A549 (cell line): ENCODE measurements around the gene SLC1A2. TPM values are rescaled to one million over a fixed set of nuclear protein-coding genes. Genes with fewer than 3 reads are reported as not detected.

Experiments used
- ATAC-seq, 2 experiments: fragments of 200-7000 bp in 1 of 2; fragments of >200 bp in 1 of 2; cut with Nextera tagmentation in 1 of 2; cut with Tn5 transposase in 1 of 2; 3 replicates each; pipeline versions ENCODE4 v1.8.0 to v1.9.1; 2018 to 2020; ENCODE audit warnings: mild to moderate bottlenecking in 1 of 2, moderate library complexity in 1 of 2
- CTCF ChIA-PET: fragments of 300-600 bp; sonication (Branson Sonifier 250); formaldehyde crosslinking; extraction: SDS; loops from one replicate; lab custom pipeline; 2021; ENCODE audit warnings: antibody characterized with exemption, inconsistent platforms; lab: Yijun Ruan, JAX
- POLR2A ChIA-PET: fragments of 350-600 bp; formaldehyde crosslinking; extraction: SDS; loops from one replicate; lab custom pipeline; 2021; ENCODE audit warnings: antibody characterized with exemption, inconsistent platforms; lab: Yijun Ruan, JAX
- DNase-seq, 2 experiments: peaks; one replicate each; pipeline versions ENCODE4 v3.0.0 to v3.0.0-alpha.2; 2011 to 2016; ENCODE audit warnings: low read depth in 1 of 2, low spot score in 1 of 2
- FAIRE-seq: peaks from 2 replicates; lab custom pipeline; 2011; peaks lifted over from hg19 to GRCh38; lab: Jason Lieb, UNC
- H3K27ac ChIP-seq, 2 experiments: fragments of >200 bp; sonication (Bioruptor Twin); formaldehyde crosslinking; 3 replicates each; pipeline ENCODE4 v1.5.1; 2016 to 2017
- H3K4me1 ChIP-seq: fragments of >200 bp; sonication (Bioruptor Twin); formaldehyde crosslinking; 3 replicates; pipeline ENCODE4 v1.6.1; 2016
- H3K4me2 ChIP-seq: fragments of >200 bp; sonication (Bioruptor Twin); formaldehyde crosslinking; 3 replicates; pipeline ENCODE4 v1.6.1; 2016
- H3K4me3 ChIP-seq: fragments of >200 bp; sonication (Bioruptor Twin); formaldehyde crosslinking; 3 replicates; pipeline ENCODE4 v1.5.1; 2016
- H3K9me3 ChIP-seq: fragments of >200 bp; sonication (Bioruptor Twin); formaldehyde crosslinking; 3 replicates; pipeline ENCODE4 v1.6.1; 2016
- CBX2 ChIP-seq: fragments of 200-600 bp; sonication (generic); IDR thresholded peaks from 2 replicates; pipeline ENCODE4 v1.6.1; 2016; ENCODE audit warnings: low read depth, mild to moderate bottlenecking, borderline replicate concordance
- CBX8 ChIP-seq: fragments of 200-600 bp; sonication (generic); IDR thresholded peaks from 2 replicates; pipeline ENCODE4 v1.6.1; 2016
- CEBPB ChIP-seq, 2 experiments: fragments of >200 bp in 1 of 2; sonication (Bioruptor Twin) in 1 of 2; formaldehyde crosslinking in 1 of 2; IDR thresholded peaks; 2 replicates each; pipeline ENCODE4 v1.6.1; 2012 to 2016
- CHD4 ChIP-seq: fragments of 200-600 bp; sonication (generic); IDR thresholded peaks from 2 replicates; pipeline ENCODE4 v1.6.1; 2016; ENCODE audit warnings: antibody characterized with exemption, mild to moderate bottlenecking, borderline replicate concordance
- EP300 ChIP-seq, 2 experiments: fragments of >200 bp; sonication (Bioruptor Twin); formaldehyde crosslinking; IDR thresholded peaks; 2 replicates in 1 of 2; 3 replicates in 1 of 2; pipeline ENCODE4 v1.6.1; 2016 to 2017
- ESRRA ChIP-seq: fragments of 150-350 bp; IDR thresholded peaks from 2 replicates; pipeline ENCODE4 v1.6.1; 2014; ENCODE audit warnings: mild to moderate bottlenecking, low read length, borderline replicate concordance
- FOSB ChIP-seq: fragments of 250-450 bp; sonication (Bioruptor Pico); IDR thresholded peaks from 2 replicates; pipeline ENCODE4 v1.5.0; 2020; ENCODE audit warnings: mild to moderate bottlenecking, moderate library complexity
- FOSL2 ChIP-seq, 2 experiments: fragments of 450-650 bp in 1 of 2; fragments of >200 bp in 1 of 2; sonication (Bioruptor Twin) in 1 of 2; formaldehyde crosslinking; IDR thresholded peaks; 2 replicates each; pipeline versions ENCODE4 v1.5.0 to v1.6.1; 2016 to 2020; ENCODE audit warnings: mild to moderate bottlenecking in 1 of 2, moderate library complexity in 1 of 2
- FOXS1 ChIP-seq: fragments of 250-450 bp; sonication (Bioruptor Pico); IDR thresholded peaks from 2 replicates; pipeline ENCODE4 v1.5.0; 2020; ENCODE audit warnings: mild to moderate bottlenecking, moderate library complexity
- HDAC2 ChIP-seq: fragments of 200-600 bp; sonication (generic); IDR thresholded peaks from 2 replicates; pipeline ENCODE4 v1.6.1; 2016
- HEYL ChIP-seq: fragments of 250-450 bp; sonication (Bioruptor Pico); IDR thresholded peaks from 2 replicates; pipeline ENCODE4 v1.8.0; 2021; ENCODE audit warnings: mild to moderate bottlenecking, moderate library complexity
- HOXA7 ChIP-seq: fragments of 250-450 bp; sonication (Bioruptor Pico); IDR thresholded peaks from 2 replicates; pipeline ENCODE4 v1.5.0; 2020; ENCODE audit warnings: mild to moderate bottlenecking, moderate library complexity
- HOXB5 ChIP-seq: fragments of 250-450 bp; sonication (Bioruptor Pico); IDR thresholded peaks from 2 replicates; pipeline ENCODE4 v1.5.0; 2020; ENCODE audit warnings: mild to moderate bottlenecking, moderate library complexity
- JUNB ChIP-seq: fragments of >200 bp; sonication (Bioruptor Twin); formaldehyde crosslinking; IDR thresholded peaks from 2 replicates; pipeline ENCODE4 v1.6.1; 2016
- KDM1A ChIP-seq: fragments of 200-600 bp; sonication (generic); IDR thresholded peaks from 2 replicates; pipeline ENCODE4 v1.6.1; 2016; ENCODE audit warnings: low read depth, mild to moderate bottlenecking
- KDM5A ChIP-seq: fragments of 200-600 bp; sonication (generic); IDR thresholded peaks from 2 replicates; pipeline ENCODE4 v1.6.1; 2016; ENCODE audit warnings: antibody characterized with exemption, mild to moderate bottlenecking
- MAFK ChIP-seq: fragments of 450-650 bp; IDR thresholded peaks from 2 replicates; pipeline ENCODE4 v1.6.1; 2014; ENCODE audit not compliant: partially characterized antibody
- MYC ChIP-seq: IDR thresholded peaks from 2 replicates; pipeline ENCODE4 v1.6.1; 2012; ENCODE audit warnings: mild to moderate bottlenecking, inconsistent platforms, low read length, improper control_type of control experiment, borderline replicate concordance
- NFE2L2 ChIP-seq: fragments of 150-350 bp; conservative IDR thresholded peaks from 2 replicates; pipeline ENCODE4 v1.6.1; 2014; ENCODE audit warnings: low read length
- POLR2A ChIP-seq: IDR thresholded peaks from 2 replicates; pipeline ENCODE4 v1.6.1; 2012; ENCODE audit warnings: mild to moderate bottlenecking, low read length
- RAD21 ChIP-seq, 2 experiments: fragments of >200 bp in 1 of 2; sonication (Bioruptor Twin) in 1 of 2; formaldehyde crosslinking in 1 of 2; IDR thresholded peaks in 1 of 2; conservative IDR thresholded peaks in 1 of 2; 2 replicates in 1 of 2; 3 replicates in 1 of 2; pipeline ENCODE4 v1.6.1; 2012 to 2018; ENCODE audit warnings: inconsistent platforms in 1 of 2
- RARB ChIP-seq: fragments of 250-450 bp; sonication (Bioruptor Pico); IDR thresholded peaks from 2 replicates; pipeline ENCODE4 v1.8.0; 2021; ENCODE audit warnings: mild to moderate bottlenecking, moderate library complexity
- RCOR1 ChIP-seq: fragments of 150-350 bp; IDR thresholded peaks from 2 replicates; pipeline ENCODE4 v1.6.1; 2014; ENCODE audit warnings: antibody characterized with exemption, low read length, low read depth
- RNF2 ChIP-seq: fragments of 200-600 bp; sonication (generic); IDR thresholded peaks from 2 replicates; pipeline ENCODE4 v1.6.1; 2016; ENCODE audit warnings: low read depth, mild to moderate bottlenecking, antibody characterized with exemption, moderate library complexity, borderline replicate concordance
- SREBF2 ChIP-seq: fragments of 450-650 bp; IDR thresholded peaks from 2 replicates; pipeline ENCODE4 v1.6.1; 2014; ENCODE audit warnings: mild to moderate bottlenecking, moderate library complexity
- TFCP2L1 ChIP-seq: fragments of 250-450 bp; sonication (Bioruptor Pico); IDR thresholded peaks from 2 replicates; pipeline ENCODE4 v1.5.0; 2021; ENCODE audit warnings: mild to moderate bottlenecking
- ZC3H11A ChIP-seq: fragments of 450-650 bp; IDR thresholded peaks from 2 replicates; pipeline ENCODE4 v1.6.1; 2014; ENCODE audit warnings: antibody characterized with exemption, mild to moderate bottlenecking
- ZFP36 ChIP-seq: fragments of 450-650 bp; IDR thresholded peaks from 2 replicates; pipeline ENCODE4 v1.6.1; 2014; ENCODE audit warnings: borderline replicate concordance; ENCODE audit not compliant: partially characterized antibody
- ZSCAN20 ChIP-seq: fragments of 250-450 bp; sonication (Bioruptor Pico); IDR thresholded peaks from 2 replicates; pipeline ENCODE4 v1.8.0; 2022; ENCODE audit warnings: mild to moderate bottlenecking, moderate library complexity
- WGBS: methylation state at CpG from one replicate; pipeline ENCODE4 v1.1.6; 2017; ENCODE audit errors: missing lambda C conversion rate; 5-methylcytosine and 5-hydroxymethylcytosine counted together
- polyA plus RNA-seq, 4 experiments: library from polyadenylated mRNA; depleted of rRNA in 3 of 4; stranded (reverse); fragments of >200 nt; fragmentation: RNase III in 1 of 4; extraction: RNeasy Plus Mini Kit Qiagen cat#74134 plus additional on column Dnase treatment in 1 of 4; gene quantifications; 2 replicates in 3 of 4; 3 replicates in 1 of 4; pipeline ENCODE4 v1.2.3, GENCODE V29; 2011 to 2017
- TF ChIP-seq, protein P1 (sequence below): fragments of 250-450 bp; sonication (Bioruptor Pico); IDR thresholded peaks from 2 replicates; pipeline ENCODE4 v1.5.0; 2020; ENCODE audit warnings: low read depth, mild to moderate bottlenecking, moderate library complexity
- TF ChIP-seq, protein P2 (sequence below): fragments of 150-350 bp; IDR thresholded peaks from 2 replicates; pipeline ENCODE4 v1.6.1; 2014; ENCODE audit warnings: low read depth, mild to moderate bottlenecking, low read length
- TF ChIP-seq, protein P3 (sequence below): fragments of >200 bp; sonication (Bioruptor Twin); formaldehyde crosslinking; IDR thresholded peaks from 2 replicates; pipeline ENCODE4 v1.6.1; 2016
- TF ChIP-seq, protein P4 (sequence below): fragments of 250-450 bp; sonication (Bioruptor Pico); IDR thresholded peaks from 2 replicates; pipeline ENCODE4 v1.5.0; 2021; ENCODE audit warnings: mild to moderate bottlenecking, moderate library complexity, borderline replicate concordance
- TF ChIP-seq, protein P5 (sequence below): IDR thresholded peaks from 2 replicates; pipeline ENCODE4 v1.6.1; 2012
- TF ChIP-seq, protein P6 (sequence below): fragments of 450-650 bp; IDR thresholded peaks from 2 replicates; pipeline ENCODE4 v1.6.1; 2014; ENCODE audit warnings: antibody characterized with exemption

Gene SLC1A2
- polyA plus RNA-seq, 2 of the 4 experiments (the other 2 are of a cell fraction): 0.01 to 0.14 TPM

DNA sequence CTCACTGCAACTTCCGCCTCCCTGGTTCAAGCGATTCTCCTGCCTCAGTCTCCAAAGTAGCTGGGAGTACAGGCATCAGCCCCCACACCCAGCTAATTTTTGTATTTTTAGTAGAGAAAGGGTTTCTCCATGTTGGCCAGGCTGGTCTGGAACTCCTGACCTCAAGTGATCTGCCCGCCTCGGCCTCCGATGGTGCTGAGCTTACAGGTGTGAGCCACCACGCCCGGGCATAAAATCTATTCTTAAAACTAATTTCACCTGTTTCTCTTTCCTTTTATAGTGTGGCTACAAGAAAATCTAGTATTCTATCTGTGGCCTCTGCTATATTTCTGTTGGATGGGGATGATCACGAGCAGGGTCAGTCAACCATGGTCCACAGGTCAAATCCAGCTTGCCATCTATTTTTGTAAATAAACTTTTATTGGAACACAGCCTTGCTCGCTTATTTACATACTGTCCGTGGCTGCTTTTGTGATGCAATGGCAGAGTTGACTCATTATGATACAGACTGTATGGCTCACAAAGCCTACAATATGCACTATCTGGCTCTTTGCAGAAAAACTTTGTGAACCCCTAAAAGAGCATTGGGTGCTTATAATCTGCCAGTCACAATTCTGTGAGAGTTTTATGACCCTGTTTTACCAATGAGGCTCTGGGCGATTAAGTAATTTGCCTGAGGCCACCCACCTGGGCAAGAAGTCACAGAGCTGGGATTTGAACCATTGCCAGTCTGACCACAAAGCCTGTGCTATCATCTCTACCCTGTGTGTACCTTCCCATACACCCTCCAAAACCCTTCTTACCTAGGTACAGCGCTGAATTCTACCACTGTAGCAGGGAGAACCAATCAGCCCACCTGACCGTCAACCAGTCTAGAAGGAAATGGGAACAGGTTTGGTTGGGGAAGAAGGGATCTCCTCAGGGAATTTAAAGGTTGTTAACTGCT is 28.3 kb downstream of the SLC1A2 start:
- H3K4me3 ChIP-seq: no peak overlapping the region
- CTCF ChIA-PET: interaction anchor here (0.7 to 7.0 kb wide), 58 partner anchors 12 to 903 kb away, joined by 3 to 117 read pairs (median 4); partner anchors contain the start of genes APIP, ELF5 and PDHX
- TF ChIP-seq, protein P1, sequence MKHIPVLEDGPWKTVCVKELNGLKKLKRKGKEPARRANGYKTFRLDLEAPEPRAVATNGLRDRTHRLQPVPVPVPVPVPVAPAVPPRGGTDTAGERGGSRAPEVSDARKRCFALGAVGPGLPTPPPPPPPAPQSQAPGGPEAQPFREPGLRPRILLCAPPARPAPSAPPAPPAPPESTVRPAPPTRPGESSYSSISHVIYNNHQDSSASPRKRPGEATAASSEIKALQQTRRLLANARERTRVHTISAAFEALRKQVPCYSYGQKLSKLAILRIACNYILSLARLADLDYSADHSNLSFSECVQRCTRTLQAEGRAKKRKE (CRISPR knock-in tag): no peak
- TF ChIP-seq CHD4 (no peak), POLR2A (no peak), FOSB (no peak), CEBPB (IDR thresholded peaks at IDR 0.05) (peak; percentile 91 to 98), SREBF2 (no peak), ESRRA (no peak), RNF2 (no peak), HOXB5 (CRISPR knock-in tag) (no peak), NFE2L2 (no peak), MAFK (no peak), TFCP2L1 (no peak), CBX2 (no peak), HEYL (CRISPR knock-in tag) (no peak), FOXS1 (CRISPR knock-in tag) (no peak; the same call in 1 of the 2 replicates), ZC3H11A (no peak), JUNB (peak; percentile 90), ZSCAN20 (no peak), RCOR1 (no peak), ZFP36 (no peak), HOXA7 (CRISPR knock-in tag) (no peak), HDAC2 (no peak), RARB (CRISPR knock-in tag) (no peak), KDM1A (no peak), FOSL2 (IDR thresholded peaks at IDR 0.05) (peak; percentile 91), FOSL2 (CRISPR knock-in tag; IDR thresholded peaks at IDR 0.05) (peak; percentile 94), EP300 (IDR thresholded peaks at IDR 0.05) (peak; percentile 38 to 57; a peak in 2 of 5 replicates), RAD21 (conservative IDR thresholded peaks at IDR 0.05 in 1 of 2, IDR thresholded peaks at IDR 0.05 in 1 of 2) (peak; percentile 20 to 64; a peak in 4 of 5 replicates), CBX8 (no peak), KDM5A (no peak), MYC (no peak)
- TF ChIP-seq, protein P2, sequence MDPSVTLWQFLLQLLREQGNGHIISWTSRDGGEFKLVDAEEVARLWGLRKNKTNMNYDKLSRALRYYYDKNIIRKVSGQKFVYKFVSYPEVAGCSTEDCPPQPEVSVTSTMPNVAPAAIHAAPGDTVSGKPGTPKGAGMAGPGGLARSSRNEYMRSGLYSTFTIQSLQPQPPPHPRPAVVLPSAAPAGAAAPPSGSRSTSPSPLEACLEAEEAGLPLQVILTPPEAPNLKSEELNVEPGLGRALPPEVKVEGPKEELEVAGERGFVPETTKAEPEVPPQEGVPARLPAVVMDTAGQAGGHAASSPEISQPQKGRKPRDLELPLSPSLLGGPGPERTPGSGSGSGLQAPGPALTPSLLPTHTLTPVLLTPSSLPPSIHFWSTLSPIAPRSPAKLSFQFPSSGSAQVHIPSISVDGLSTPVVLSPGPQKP: no peak
- TF ChIP-seq, protein P3, sequence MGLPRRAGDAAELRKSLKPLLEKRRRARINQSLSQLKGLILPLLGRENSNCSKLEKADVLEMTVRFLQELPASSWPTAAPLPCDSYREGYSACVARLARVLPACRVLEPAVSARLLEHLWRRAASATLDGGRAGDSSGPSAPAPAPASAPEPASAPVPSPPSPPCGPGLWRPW: peak; percentile 35; the same call in 1 of the 2 replicates
- TF ChIP-seq, protein P4, sequence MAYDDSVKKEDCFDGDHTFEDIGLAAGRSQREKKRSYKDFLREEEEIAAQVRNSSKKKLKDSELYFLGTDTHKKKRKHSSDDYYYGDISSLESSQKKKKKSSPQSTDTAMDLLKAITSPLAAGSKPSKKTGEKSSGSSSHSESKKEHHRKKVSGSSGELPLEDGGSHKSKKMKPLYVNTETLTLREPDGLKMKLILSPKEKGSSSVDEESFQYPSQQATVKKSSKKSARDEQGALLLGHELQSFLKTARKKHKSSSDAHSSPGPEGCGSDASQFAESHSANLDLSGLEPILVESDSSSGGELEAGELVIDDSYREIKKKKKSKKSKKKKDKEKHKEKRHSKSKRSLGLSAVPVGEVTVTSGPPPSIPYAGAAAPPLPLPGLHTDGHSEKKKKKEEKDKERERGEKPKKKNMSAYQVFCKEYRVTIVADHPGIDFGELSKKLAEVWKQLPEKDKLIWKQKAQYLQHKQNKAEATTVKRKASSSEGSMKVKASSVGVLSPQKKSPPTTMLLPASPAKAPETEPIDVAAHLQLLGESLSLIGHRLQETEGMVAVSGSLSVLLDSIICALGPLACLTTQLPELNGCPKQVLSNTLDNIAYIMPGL (CRISPR knock-in tag): no peak
- TF ChIP-seq, protein P5, sequence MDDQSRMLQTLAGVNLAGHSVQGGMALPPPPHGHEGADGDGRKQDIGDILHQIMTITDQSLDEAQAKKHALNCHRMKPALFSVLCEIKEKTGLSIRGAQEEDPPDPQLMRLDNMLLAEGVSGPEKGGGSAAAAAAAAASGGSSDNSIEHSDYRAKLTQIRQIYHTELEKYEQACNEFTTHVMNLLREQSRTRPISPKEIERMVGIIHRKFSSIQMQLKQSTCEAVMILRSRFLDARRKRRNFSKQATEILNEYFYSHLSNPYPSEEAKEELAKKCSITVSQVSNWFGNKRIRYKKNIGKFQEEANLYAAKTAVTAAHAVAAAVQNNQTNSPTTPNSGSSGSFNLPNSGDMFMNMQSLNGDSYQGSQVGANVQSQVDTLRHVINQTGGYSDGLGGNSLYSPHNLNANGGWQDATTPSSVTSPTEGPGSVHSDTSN: no peak
- TF ChIP-seq, protein P6, sequence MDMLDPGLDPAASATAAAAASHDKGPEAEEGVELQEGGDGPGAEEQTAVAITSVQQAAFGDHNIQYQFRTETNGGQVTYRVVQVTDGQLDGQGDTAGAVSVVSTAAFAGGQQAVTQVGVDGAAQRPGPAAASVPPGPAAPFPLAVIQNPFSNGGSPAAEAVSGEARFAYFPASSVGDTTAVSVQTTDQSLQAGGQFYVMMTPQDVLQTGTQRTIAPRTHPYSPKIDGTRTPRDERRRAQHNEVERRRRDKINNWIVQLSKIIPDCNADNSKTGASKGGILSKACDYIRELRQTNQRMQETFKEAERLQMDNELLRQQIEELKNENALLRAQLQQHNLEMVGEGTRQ: no peak

More for the DNA sequence above, 28.3 kb downstream of the SLC1A2 start:
- Histone ChIP-seq H3K4me2 (peak overlapping the region; percentile 70), H3K4me1 (peaks cover 43% of the 10 kb centered on the region), H3K27ac (peak overlapping the region; percentile 67 to 75), H3K9me3 (no peaks in the 10 kb centered on the region)
- ATAC-seq (peak; percentile 82 to 88), FAIRE-seq (no peak), DNase-seq (peak; percentile 37 to 73)
- POLR2A ChIA-PET: interaction anchor here (0.6 to 2.2 kb wide), 2 partner anchors 16 to 464 kb away, joined by 3 to 6 read pairs; no protein-coding TSS in a partner anchor
- WGBS: 58% methylated on average over 13 of the region's 13 CpGs
